GM12878 (cell line): ENCODE data around the gene CDH4. TPM values are rescaled to one million over a fixed set of nuclear protein-coding genes. Genes with fewer than 3 reads are reported as not detected.

Experiments
- ATAC-seq: fragments of 200-7000 bp; cut with Tn5 transposase; 3 replicates; pipeline ENCODE4 v1.9.1; 2020; ENCODE audit warnings: mild to moderate bottlenecking, moderate library complexity
- BruUV-seq: library from RNA; stranded (reverse); fragments of 400-500 nt; replicated peaks from 2 replicates; lab custom pipeline; 2021; lab: Mats Ljungman, UMichigan
- CTCF ChIA-PET: fragments of 300-600 bp; sonication (Branson Sonifier 250); formaldehyde crosslinking; extraction: SDS; loops from one replicate; lab custom pipeline; 2021; ENCODE audit warnings: inconsistent platforms; lab: Yijun Ruan, JAX
- POLR2A ChIA-PET: fragments of 350-600 bp; formaldehyde crosslinking; extraction: SDS; loops from one replicate; lab custom pipeline; 2021; ENCODE audit warnings: inconsistent platforms; lab: Charles Lee
- RAD21 ChIA-PET: fragments of 300-600 bp; sonication (Branson Sonifier 250); formaldehyde crosslinking; loops from one replicate; lab custom pipeline; 2023; ENCODE audit warnings: antibody characterized with exemption; ENCODE audit not compliant: unreplicated experiment; lab: Charles Lee
- SMC1A ChIA-PET: fragments of 300-600 bp; sonication (Branson Sonifier 250); formaldehyde crosslinking; loops from one replicate; lab custom pipeline; 2023; ENCODE audit not compliant: unreplicated experiment, uncharacterized antibody; lab: Charles Lee
- DNase-seq: peaks from one replicate; pipeline ENCODE4 v3.0.0-alpha.2; 2011; ENCODE audit warnings: low read depth, low spot score
- FAIRE-seq: peaks from 3 replicates; lab custom pipeline; 2011; peaks lifted over from hg19 to GRCh38; lab: Jason Lieb, UNC
- H2AFZ ChIP-seq: 2 replicates; pipeline ENCODE4 v1.6.0; 2011; ENCODE audit warnings: low read depth, low read length, control low read depth; ENCODE audit not compliant: control insufficient read depth
- H3K27ac ChIP-seq: 2 replicates; pipeline ENCODE4 v1.5.1; 2011; ENCODE audit warnings: control low read depth; ENCODE audit not compliant: control insufficient read depth, insufficient read depth
- H3K27me3 ChIP-seq, 2 experiments: replicated peaks in 1 of 2; 2 replicates each; pipeline versions ENCODE4 v1.6.0 to v1.6.1; 2011; ENCODE audit warnings: low read length in 1 of 2; ENCODE audit not compliant: control insufficient read depth in 2 of 2, insufficient read depth in 2 of 2
- H3K36me3 ChIP-seq, 2 experiments: 2 replicates each; pipeline ENCODE4 v1.5.1; 2011; ENCODE audit warnings: low read length in 1 of 2; ENCODE audit not compliant: control insufficient read depth in 2 of 2, insufficient read depth in 2 of 2
- H3K4me1 ChIP-seq: 2 replicates; pipeline ENCODE4 v1.6.1; 2011; ENCODE audit warnings: mild to moderate bottlenecking, low read length, moderate library complexity, mixed read lengths; ENCODE audit not compliant: control insufficient read depth, insufficient read depth
- H3K4me2 ChIP-seq: 2 replicates; pipeline ENCODE4 v1.6.0; 2011; ENCODE audit warnings: control low read depth; ENCODE audit not compliant: control insufficient read depth, insufficient read depth
- H3K4me3 ChIP-seq: fragments of 200-600 bp; sonication (generic); 2 replicates; pipeline ENCODE4 v1.5.1; 2016
- H3K79me2 ChIP-seq: 2 replicates; pipeline ENCODE4 v1.6.0; 2011; ENCODE audit warnings: low read length; ENCODE audit not compliant: control insufficient read depth, insufficient read depth
- H3K9ac ChIP-seq: 2 replicates; pipeline ENCODE4 v1.8.0; 2011; ENCODE audit warnings: low read length, control low read depth, mixed read lengths; ENCODE audit not compliant: control insufficient read depth, insufficient read depth
- H3K9me3 ChIP-seq: replicated peaks from 3 replicates; pipeline ENCODE4 v1.5.1; 2011; ENCODE audit warnings: mild to moderate bottlenecking, low read length; ENCODE audit not compliant: control insufficient read depth, insufficient read depth
- H4K20me1 ChIP-seq: 2 replicates; pipeline ENCODE4 v1.6.0; 2011; ENCODE audit not compliant: control insufficient read depth, insufficient read depth
- BHLHE40 ChIP-seq, 2 experiments: fragments of 450-650 bp in 1 of 2; IDR thresholded peaks; 2 replicates each; pipeline ENCODE4 v1.6.1; 2011 to 2017; ENCODE audit warnings: low read depth in 2 of 2, borderline replicate concordance in 1 of 2, improper control_type of control experiment in 1 of 2, low read length in 1 of 2, mild to moderate bottlenecking in 1 of 2
- CBFB ChIP-seq: IDR thresholded peaks from 2 replicates; pipeline ENCODE4 v1.6.1; 2016; ENCODE audit warnings: antibody characterized with exemption, low read depth
- CHD4 ChIP-seq: fragments of 200-600 bp; sonication (generic); IDR thresholded peaks from 2 replicates; pipeline ENCODE4 v1.6.1; 2016; ENCODE audit warnings: mild to moderate bottlenecking
- ESRRA ChIP-seq: IDR thresholded peaks from 2 replicates; pipeline ENCODE4 v1.6.1; 2012; ENCODE audit warnings: mild to moderate bottlenecking, low read length, improper control_type of control experiment
- FOXK2 ChIP-seq: fragments of 450-650 bp; IDR thresholded peaks from 2 replicates; pipeline ENCODE4 v1.6.1; 2017; ENCODE audit warnings: mild to moderate bottlenecking, moderate library complexity
- LARP7 ChIP-seq: fragments of 450-650 bp; IDR thresholded peaks from 2 replicates; pipeline ENCODE4 v1.6.1; 2017; ENCODE audit warnings: mild to moderate bottlenecking
- MEF2B ChIP-seq: fragments of 450-650 bp; IDR thresholded peaks from 2 replicates; pipeline ENCODE4 v1.6.1; 2018; ENCODE audit warnings: mild to moderate bottlenecking, moderate library complexity; ENCODE audit not compliant: partially characterized antibody, poor library complexity, severe bottlenecking
- NFXL1 ChIP-seq: fragments of 450-650 bp; IDR thresholded peaks from 2 replicates; pipeline ENCODE4 v1.6.1; 2017; ENCODE audit warnings: antibody characterized with exemption, mild to moderate bottlenecking, borderline replicate concordance
- NR2F1 ChIP-seq: fragments of 450-650 bp; conservative IDR thresholded peaks from 2 replicates; pipeline ENCODE4 v1.6.1; 2017; ENCODE audit warnings: mild to moderate bottlenecking
- SKIL ChIP-seq: fragments of 450-650 bp; IDR thresholded peaks from 2 replicates; pipeline ENCODE4 v1.6.1; 2017; ENCODE audit warnings: mild to moderate bottlenecking, low read depth, inconsistent platforms; ENCODE audit not compliant: poor library complexity, severe bottlenecking
- SMC3 ChIP-seq: IDR thresholded peaks from 2 replicates; pipeline ENCODE4 v1.6.1; 2011; ENCODE audit warnings: low read length, improper control_type of control experiment, borderline replicate concordance
- TAF1 ChIP-seq: IDR thresholded peaks from 2 replicates; pipeline ENCODE4 v1.6.1; 2011; ENCODE audit warnings: mild to moderate bottlenecking, low read depth, low read length, borderline replicate concordance
- ZBTB40 ChIP-seq: fragments of 450-650 bp; IDR thresholded peaks from 2 replicates; pipeline ENCODE4 v1.6.1; 2016; ENCODE audit warnings: mild to moderate bottlenecking, moderate library complexity, borderline replicate concordance
- WGBS: methylation state at CpG from one replicate; pipeline ENCODE4 v1.1.6; 2016; ENCODE audit warnings: low lambda C conversion rate; ENCODE audit not compliant: insufficient replicate concordance, insufficient coverage; ENCODE audit errors: missing lambda C conversion rate; 5-methylcytosine and 5-hydroxymethylcytosine counted together
- in situ Hi-C: fragments of 300-500 bp; cut with MboI; formaldehyde crosslinking; loops from 9 replicates; pipeline ENCODE4 v1.14.3; 2018; ENCODE audit warnings: mixed read lengths
- intact Hi-C: fragments of 100-400 bp; cut with micrococcal nuclease; formaldehyde crosslinking; loops from one replicate; pipeline ENCODE4 v1.14.2; 2022; ENCODE audit not compliant: unreplicated experiment
- polyA plus RNA-seq, 11 experiments: library from polyadenylated mRNA; depleted of rRNA in 4 of 11; unstranded in 6 of 11; stranded (reverse) in 5 of 11; fragments of >200 nt; fragmentation: Nextera tagmentation in 4 of 11; fragmentation: Illumina TruSeq in 1 of 11; extraction: Ambion mirVana in 4 of 11; extraction: Trizol in 1 of 11; gene quantifications; 1 replicate in 1 of 11; 2 replicates in 10 of 11; pipeline versions ENCODE4 v1.2.1 to v1.2.3, GENCODE V29; 2011 to 2016; ENCODE audit warnings: inconsistent platforms in 2 of 11, missing spikeins in 2 of 11, low read depth in 1 of 11
- total RNA-seq, 4 experiments: library from RNA; depleted of rRNA in 3 of 4; stranded (reverse); fragments of >200 nt in 3 of 4; fragmentation: Illumina TruSeq in 1 of 4; extraction: Trizol in 1 of 4; gene quantifications; 2 replicates each; pipeline versions ENCODE4 v1.2.1 to v1.2.3, GENCODE V29; 2013 to 2021
- TF ChIP-seq, protein P1 (sequence below): fragments of 450-650 bp; IDR thresholded peaks from 2 replicates; pipeline ENCODE4 v1.6.1; 2016; ENCODE audit warnings: mild to moderate bottlenecking

The CDH4 gene
- total and polyA plus RNA-seq, 10 of the 15 experiments (the other 5 are each of a cell fraction or from before 2014, with no cell fraction given), result not detected

GRCh38 chr20:61916318-61916891, 664.3 kb downstream of the CDH4 start:
- FAIRE-seq (no peak), ATAC-seq (no peak), DNase-seq (no peak)
- ChIA-PET SMC1A (no interaction called here), CTCF (no interaction called here), POLR2A (no interaction called here), RAD21 (no interaction called here)
- Histone ChIP-seq H2AFZ (no peak overlapping the region), H3K4me1 (peaks cover 27% of the 10 kb centered on the region), H3K79me2 (no peaks in the 10 kb centered on the region), H4K20me1 (no peaks in the 10 kb centered on the region), H3K4me2 (no peak overlapping the region), H3K4me3 (no peak overlapping the region), H3K27ac (no peak overlapping the region), H3K27me3 (no peaks in the 10 kb centered on the region; a peak in 1 of 4 replicates), H3K36me3 (no peaks in the 10 kb centered on the region), H3K9ac (no peak overlapping the region), H3K9me3 (no peaks in the 10 kb centered on the region; the same call in 1 of the 3 replicates)
- no peak for TF ChIP-seq TAF1
- no peak for TF ChIP-seq MEF2B
- TF ChIP-seq LARP7, result no peak
- TF ChIP-seq ESRRA, result no peak
- TF ChIP-seq FOXK2, result no peak
- TF ChIP-seq, protein P1, sequence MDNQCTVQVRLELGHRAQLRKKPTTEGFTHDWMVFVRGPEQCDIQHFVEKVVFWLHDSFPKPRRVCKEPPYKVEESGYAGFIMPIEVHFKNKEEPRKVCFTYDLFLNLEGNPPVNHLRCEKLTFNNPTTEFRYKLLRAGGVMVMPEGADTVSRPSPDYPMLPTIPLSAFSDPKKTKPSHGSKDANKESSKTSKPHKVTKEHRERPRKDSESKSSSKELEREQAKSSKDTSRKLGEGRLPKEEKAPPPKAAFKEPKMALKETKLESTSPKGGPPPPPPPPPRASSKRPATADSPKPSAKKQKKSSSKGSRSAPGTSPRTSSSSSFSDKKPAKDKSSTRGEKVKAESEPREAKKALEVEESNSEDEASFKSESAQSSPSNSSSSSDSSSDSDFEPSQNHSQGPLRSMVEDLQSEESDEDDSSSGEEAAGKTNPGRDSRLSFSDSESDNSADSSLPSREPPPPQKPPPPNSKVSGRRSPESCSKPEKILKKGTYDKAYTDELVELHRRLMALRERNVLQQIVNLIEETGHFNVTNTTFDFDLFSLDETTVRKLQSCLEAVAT, result no peak
- no peak for TF ChIP-seq NFXL1
- no peak for TF ChIP-seq CHD4
- TF ChIP-seq SKIL, result no peak
- TF ChIP-seq SMC3, result no peak
- no peak for TF ChIP-seq ZBTB40
- TF ChIP-seq NR2F1, result no peak
- no peak for TF ChIP-seq CBFB
- no peak for TF ChIP-seq BHLHE40 (IDR thresholded peaks at IDR 0.05; ENCODE audit: borderline replicate concordance in 1 of 2, low read depth in 2 of 2, low read length in 1 of 2)
- WGBS, result 48% methylated on average over 6 of the region's 6 CpGs
- in situ Hi-C loops, result loop anchor here (5.0 kb wide), 1 partner anchor 51 kb away; no protein-coding TSS in a partner anchor
- BruUV-seq, result no TSS peak
- intact Hi-C loops, result no loop called here
